ENCODE data around the gene IRX4.

DNA sequence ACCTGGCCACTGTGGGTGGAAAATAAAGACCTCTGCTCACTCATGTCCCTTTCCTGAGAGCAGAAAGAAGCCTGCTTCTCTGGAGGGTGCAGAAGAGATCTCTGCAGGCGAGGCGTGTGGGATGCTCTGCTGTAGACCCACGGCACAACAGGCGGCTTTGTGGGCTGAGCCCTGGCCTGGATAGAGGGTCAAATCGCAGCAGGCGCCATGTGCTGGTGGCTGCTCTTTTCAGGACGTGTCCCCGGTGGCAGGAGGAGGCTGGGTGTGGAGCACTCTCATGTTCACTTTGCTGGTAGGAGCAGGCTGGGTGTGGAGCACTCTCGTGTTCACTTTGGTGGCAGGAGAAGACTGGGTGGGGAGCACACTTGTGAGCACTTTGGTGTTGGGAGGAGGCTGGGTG is 35.1 kb downstream of the IRX4 start:
- TF ChIP-seq, protein P1, sequence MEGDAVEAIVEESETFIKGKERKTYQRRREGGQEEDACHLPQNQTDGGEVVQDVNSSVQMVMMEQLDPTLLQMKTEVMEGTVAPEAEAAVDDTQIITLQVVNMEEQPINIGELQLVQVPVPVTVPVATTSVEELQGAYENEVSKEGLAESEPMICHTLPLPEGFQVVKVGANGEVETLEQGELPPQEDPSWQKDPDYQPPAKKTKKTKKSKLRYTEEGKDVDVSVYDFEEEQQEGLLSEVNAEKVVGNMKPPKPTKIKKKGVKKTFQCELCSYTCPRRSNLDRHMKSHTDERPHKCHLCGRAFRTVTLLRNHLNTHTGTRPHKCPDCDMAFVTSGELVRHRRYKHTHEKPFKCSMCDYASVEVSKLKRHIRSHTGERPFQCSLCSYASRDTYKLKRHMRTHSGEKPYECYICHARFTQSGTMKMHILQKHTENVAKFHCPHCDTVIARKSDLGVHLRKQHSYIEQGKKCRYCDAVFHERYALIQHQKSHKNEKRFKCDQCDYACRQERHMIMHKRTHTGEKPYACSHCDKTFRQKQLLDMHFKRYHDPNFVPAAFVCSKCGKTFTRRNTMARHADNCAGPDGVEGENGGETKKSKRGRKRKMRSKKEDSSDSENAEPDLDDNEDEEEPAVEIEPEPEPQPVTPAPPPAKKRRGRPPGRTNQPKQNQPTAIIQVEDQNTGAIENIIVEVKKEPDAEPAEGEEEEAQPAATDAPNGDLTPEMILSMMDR (IDR thresholded peaks at IDR 0.05; ENCODE audit: low read length) = no peak
- TF ChIP-seq EZH2 (optimal IDR thresholded peaks at IDR 0.05; ENCODE audit: low read depth, low read length) = no peak

Measured in MM.1S (cell line).